Pancreas (tissue), 10 donors: Measurements from ENCODE around the gene TMEM184A. TPM values are rescaled to one million over a fixed set of nuclear protein-coding genes. Genes with fewer than 3 reads are reported as not detected.
A peak's percentile ranks its signal among the peaks of the same experiment; 100 is the strongest.

Experiments used
- ATAC-seq, 4 donors: fragments of 200-7000 bp; cut with Tn5 transposase; one replicate each; pipeline versions ENCODE4 v1.8.0 to v1.9.1; 2020; ENCODE audit warnings: mild to moderate bottlenecking in 4 of 4, moderate library complexity in 4 of 4
- DNase-seq, 6 donors: peaks; one replicate each; pipeline ENCODE4 v3.0.0-alpha.2; 2020
- FAIRE-seq: peaks from 2 replicates; lab custom pipeline; 2012; peaks lifted over from hg19 to GRCh38; lab: Jason Lieb, UNC
- H3K27ac ChIP-seq, 4 donors: fragments of 200-600 bp; sonication (generic); 1 replicate in 3 of 4; 2 replicates in 1 of 4; pipeline versions ENCODE4 v1.5.0 to v1.8.0; 2020
- H3K27me3 ChIP-seq, 4 donors: fragments of 200-600 bp; one replicate each; pipeline ENCODE4 v1.8.0; 2021
- H3K36me3 ChIP-seq, 3 donors: fragments of 200-600 bp; sonication (generic) in 1 of 3; one replicate each; pipeline versions ENCODE4 v1.5.0 to v1.8.0; 2020 to 2021
- H3K4me1 ChIP-seq, 3 donors: fragments of 200-600 bp; one replicate each; pipeline ENCODE4 v1.8.0; 2021
- H3K4me3 ChIP-seq, 4 donors: fragments of 200-600 bp; sonication (generic) in 2 of 4; one replicate each; pipeline versions ENCODE4 v1.5.0 to v1.8.0; 2020 to 2021
- H3K9me3 ChIP-seq, 4 donors: fragments of 200-600 bp; one replicate each; pipeline ENCODE4 v1.8.0; 2021
- WGBS, 2 donors: extraction: QIAGEN DNeasy Blood & Tissue Kit; methylation state at CpG; one replicate each; pipeline ENCODE4 v1.1.7; 2013; 5-methylcytosine and 5-hydroxymethylcytosine counted together
- intact Hi-C, 3 donors: fragments of 100-400 bp; cut with DNase I; formaldehyde crosslinking; loops; one replicate each; pipeline versions ENCODE4 v1.11.1 to v1.14.2; 2022
- polyA plus RNA-seq, 2 donors: library from polyadenylated mRNA; stranded (reverse); fragments of 200-250 nt; gene quantifications; one replicate each; pipeline ENCODE4 v1.2.3, GENCODE V29; 2013
- total RNA-seq, 6 donors: library from RNA; stranded (reverse); fragmentation: NEBNext Ultra II Directional in 4 of 6; extraction: Animal tissue kit (Norgen Biotek cat#: 25700) in 4 of 6; gene quantifications; one replicate each; pipeline versions ENCODE4 v1.2.1 to v1.2.4, GENCODE V29; 2021 to 2023
- TF ChIP-seq, protein P1 (sequence below), 4 donors: fragments of 200-600 bp; sonication (generic) in 3 of 4; IDR thresholded peaks; one replicate each; pipeline versions ENCODE4 v1.5.0 to v1.8.0; 2021; ENCODE audit warnings: antibody characterized with exemption in 4 of 4
- donor health status: healthy with polysubstance abuse.
- donor health status: DM: no; HTN: no; CAD: no; lungs with moderate emphysema.
- donor health status: DM: no; HTN: no; CAD: no.
- donor health status: control.
- donor health status: control.
- donor health status: Bipolar disorder and iron deficiency.
- donor health status: DM: yes; HTN: yes; CAD: no.
- donor health status: DM: no; HTN: no; CAD: no.
- donor health status: DM: no; HTN: no; CAD: no.
- donor health status: DM: yes; HTN: yes; CAD: no.

Gene TMEM184A
- total and polyA plus RNA-seq, 8 donors = 15.2 to 58.9 (median 25.4) TPM

DNA sequence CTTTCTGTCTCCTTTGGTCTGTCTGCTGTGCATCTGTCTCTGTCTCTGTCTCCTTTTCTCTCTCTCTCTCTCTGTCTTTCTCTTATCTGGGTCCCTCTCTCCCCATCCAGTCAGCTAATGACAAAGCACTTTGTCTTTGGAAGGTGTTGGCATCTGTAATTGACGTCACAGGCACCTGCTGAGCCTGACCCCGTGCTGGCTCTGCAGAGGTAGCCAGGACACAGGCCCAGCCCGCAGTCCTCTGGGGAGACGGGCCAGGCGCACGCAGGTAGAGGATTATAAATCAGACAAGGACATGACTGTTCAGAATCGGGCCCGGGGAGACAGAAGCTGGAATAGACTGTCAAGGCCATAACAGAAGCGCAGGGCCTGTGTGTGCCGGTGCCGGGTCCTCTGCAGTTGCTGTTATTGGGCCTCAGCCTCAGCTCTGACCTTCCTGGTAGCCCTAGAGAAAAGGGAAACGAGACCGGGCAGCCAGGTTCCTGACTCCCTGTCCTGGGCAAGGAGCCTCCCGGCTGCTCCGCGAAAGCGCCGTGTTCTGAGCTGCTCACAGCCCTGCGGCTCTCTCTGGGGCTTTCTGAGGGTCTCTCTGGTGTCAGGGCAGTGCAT is 24.5 kb upstream of the TMEM184A start:
- FAIRE-seq (no peak), ATAC-seq (no peak), DNase-seq (no peak)
- Histone ChIP-seq H3K36me3 (no peaks in the 10 kb centered on the region), H3K9me3 (no peaks in the 10 kb centered on the region), H3K27me3 (no peaks in the 10 kb centered on the region), H3K4me1 (peaks cover 0 to 3% (median 0%) of the 10 kb centered on the region in 3 donors), H3K4me3 (no peak overlapping the region), H3K27ac (no peak overlapping the region)
- TF ChIP-seq, protein P1, sequence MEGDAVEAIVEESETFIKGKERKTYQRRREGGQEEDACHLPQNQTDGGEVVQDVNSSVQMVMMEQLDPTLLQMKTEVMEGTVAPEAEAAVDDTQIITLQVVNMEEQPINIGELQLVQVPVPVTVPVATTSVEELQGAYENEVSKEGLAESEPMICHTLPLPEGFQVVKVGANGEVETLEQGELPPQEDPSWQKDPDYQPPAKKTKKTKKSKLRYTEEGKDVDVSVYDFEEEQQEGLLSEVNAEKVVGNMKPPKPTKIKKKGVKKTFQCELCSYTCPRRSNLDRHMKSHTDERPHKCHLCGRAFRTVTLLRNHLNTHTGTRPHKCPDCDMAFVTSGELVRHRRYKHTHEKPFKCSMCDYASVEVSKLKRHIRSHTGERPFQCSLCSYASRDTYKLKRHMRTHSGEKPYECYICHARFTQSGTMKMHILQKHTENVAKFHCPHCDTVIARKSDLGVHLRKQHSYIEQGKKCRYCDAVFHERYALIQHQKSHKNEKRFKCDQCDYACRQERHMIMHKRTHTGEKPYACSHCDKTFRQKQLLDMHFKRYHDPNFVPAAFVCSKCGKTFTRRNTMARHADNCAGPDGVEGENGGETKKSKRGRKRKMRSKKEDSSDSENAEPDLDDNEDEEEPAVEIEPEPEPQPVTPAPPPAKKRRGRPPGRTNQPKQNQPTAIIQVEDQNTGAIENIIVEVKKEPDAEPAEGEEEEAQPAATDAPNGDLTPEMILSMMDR (IDR thresholded peaks at IDR 0.05) = no peak
- intact Hi-C loops = loop anchor here in 1 of 3 donors (10.0 kb wide), 1 partner anchor 634 kb away; no protein-coding TSS in a partner anchor
- WGBS, 2 donors = 81 to 83% methylated on average over 19 of the region's 19 CpGs

DNA sequence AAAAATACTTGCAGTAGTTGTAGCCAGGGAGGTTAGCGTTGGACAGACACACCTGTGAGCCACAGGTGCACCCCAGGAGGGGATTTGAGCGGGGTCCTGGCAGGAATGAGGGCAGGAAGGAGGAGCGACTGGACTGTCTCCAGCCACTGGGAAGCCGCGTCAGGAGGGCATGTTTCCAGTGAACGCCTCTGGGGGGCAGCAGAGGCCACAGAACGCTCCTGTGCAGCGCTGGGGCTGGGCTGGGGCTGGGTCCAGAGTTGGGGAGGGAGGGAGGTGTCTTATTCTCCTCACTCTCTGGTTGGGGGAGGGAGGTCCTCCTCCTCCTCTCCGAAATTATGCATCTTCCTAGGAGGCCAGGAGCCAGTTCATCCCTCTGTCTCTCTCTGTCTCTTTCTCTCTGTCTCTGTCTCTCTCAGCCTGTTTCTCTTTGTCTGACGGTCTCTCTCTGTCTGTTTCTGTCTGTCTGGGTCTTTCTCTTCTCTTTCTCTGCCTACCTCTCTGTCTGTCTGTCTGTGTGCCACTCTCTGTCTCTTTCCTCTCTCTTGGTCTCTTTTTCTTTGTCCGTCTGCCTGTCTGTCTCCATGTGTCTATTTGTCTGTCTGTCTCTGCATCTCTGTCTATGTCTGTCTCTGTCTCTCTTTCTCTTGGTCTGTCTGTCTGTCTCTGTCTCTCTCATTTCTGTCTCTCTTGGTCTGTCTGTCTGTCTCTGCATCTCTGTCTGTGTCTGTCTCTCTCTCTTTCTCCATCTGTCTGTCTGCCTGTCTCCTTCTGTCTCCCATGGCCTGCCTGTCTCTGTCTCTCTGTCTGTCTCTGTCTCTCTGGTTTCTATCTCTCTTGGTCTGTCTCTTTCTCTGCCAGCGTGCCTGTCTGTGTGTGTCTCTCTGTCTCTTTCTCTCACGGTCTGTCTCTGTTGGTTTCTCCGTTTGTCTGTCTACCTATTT is 23.7 kb upstream of the TMEM184A start:
- intact Hi-C loops = loop anchor here in 1 of 3 donors (10.0 kb wide), 1 partner anchor 635 kb away; no protein-coding TSS in a partner anchor
- Histone ChIP-seq H3K4me3 (no peak overlapping the region), H3K27ac (no peak overlapping the region), H3K27me3 (no peaks in the 10 kb centered on the region), H3K9me3 (no peaks in the 10 kb centered on the region), H3K36me3 (no peaks in the 10 kb centered on the region), H3K4me1 (peaks cover 0 to 3% (median 0%) of the 10 kb centered on the region in 3 donors)
- ATAC-seq (peak; percentile 88 to 99 (median 96)), DNase-seq (peak in 5 of 6 donors; percentile 42 to 88 (median 74)), FAIRE-seq (no peak)
- TF ChIP-seq, protein P1 (IDR thresholded peaks at IDR 0.05) = peak; percentile 57 to 75 (median 72)
- whole genome bisulfite sequencing, 2 donors = 27 to 30% methylated on average over 12 to 14 of the region's 14 CpGs

DNA sequence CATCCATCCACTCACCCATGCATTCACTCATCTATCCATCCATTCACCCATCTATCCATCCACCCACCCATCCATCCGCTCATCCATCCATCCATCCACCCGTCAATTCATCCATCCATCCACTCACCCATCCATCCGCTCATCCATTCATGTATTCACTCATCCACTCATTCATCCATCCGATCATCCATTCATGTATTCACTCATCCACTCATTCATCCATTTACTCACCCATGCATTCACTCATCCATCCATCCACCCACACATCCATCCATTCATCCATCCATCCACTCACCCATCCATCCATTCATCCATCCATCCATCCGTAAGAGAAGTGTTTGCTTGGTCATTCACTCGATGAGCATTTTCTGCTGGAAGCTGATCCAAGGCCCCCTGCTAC is 22.5 kb upstream of the TMEM184A start:
- FAIRE-seq (no peak), DNase-seq (no peak), ATAC-seq (no peak)
- 80 to 90% methylated on average over 6 of the region's 6 CpGs for WGBS, 2 donors
- Histone ChIP-seq H3K27ac (no peak overlapping the region), H3K4me1 (peaks cover 0 to 3% (median 0%) of the 10 kb centered on the region in 3 donors), H3K9me3 (no peaks in the 10 kb centered on the region), H3K4me3 (no peak overlapping the region), H3K36me3 (no peaks in the 10 kb centered on the region), H3K27me3 (no peaks in the 10 kb centered on the region)
- TF ChIP-seq, protein P1 (IDR thresholded peaks at IDR 0.05) = no peak
- intact Hi-C loops = no loop called here

DNA sequence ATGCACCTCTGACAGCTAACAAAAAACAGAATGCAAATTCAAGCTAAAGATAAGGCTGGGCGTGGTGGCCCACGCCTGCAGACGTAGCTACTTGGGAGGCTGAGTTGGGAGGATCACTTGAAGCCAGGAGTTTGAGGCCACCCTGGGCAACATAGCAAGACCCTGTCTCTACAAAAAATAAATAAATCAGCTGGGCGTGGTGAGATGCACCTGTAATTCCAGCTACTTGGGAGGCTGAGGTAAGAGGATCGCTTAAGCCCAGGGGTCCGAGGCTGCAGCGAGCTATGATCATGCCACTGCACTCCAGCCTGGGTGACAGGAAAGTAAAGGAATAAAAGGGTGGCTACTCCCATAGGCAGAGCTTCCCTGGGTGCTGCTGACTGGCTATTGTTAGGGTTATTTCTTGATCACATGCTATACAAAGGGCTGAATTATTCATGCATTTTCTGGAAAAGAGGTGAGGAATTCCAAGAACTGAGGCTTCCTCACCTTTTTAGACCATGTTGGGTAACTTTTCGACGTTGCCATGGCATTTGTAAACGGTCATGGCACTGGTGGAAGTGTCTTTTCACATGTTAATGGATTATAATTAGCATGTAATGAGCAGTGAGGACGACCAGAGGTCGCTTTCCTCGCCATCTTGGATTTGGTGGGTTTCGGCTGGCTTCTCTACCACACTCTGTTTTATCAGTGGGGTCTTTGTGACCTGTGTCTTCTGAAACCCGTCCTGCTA is 20.7 kb upstream of the TMEM184A start:
- intact Hi-C loops = no loop called here
- WGBS, 2 donors = 77 to 78% methylated on average over 15 of the region's 15 CpGs

More for the DNA sequence above, 20.7 kb upstream of the TMEM184A start:
- Histone ChIP-seq H3K4me3 (no peak overlapping the region), H3K36me3 (no peaks in the 10 kb centered on the region), H3K27me3 (no peaks in the 10 kb centered on the region), H3K27ac (no peak overlapping the region), H3K4me1 (peaks cover 0 to 6% (median 0%) of the 10 kb centered on the region in 3 donors), H3K9me3 (no peaks in the 10 kb centered on the region)
- no peak for DNase-seq
- TF ChIP-seq, protein P1 (IDR thresholded peaks at IDR 0.05) = no peak
- no peak for FAIRE-seq
- ATAC-seq = no peak
